PC-9 (cell line): ENCODE results near the gene SRPK2. TPM values are rescaled to one million over a fixed set of nuclear protein-coding genes. Genes with fewer than 3 reads are reported as not detected.

Source experiments
- BruUV-seq: library from RNA; stranded (reverse); fragments of 400-500 nt; replicated peaks from 2 replicates; lab custom pipeline; 2021; lab: Mats Ljungman, UMichigan
- CTCF ChIA-PET: fragments of 300-600 bp; sonication (Branson Sonifier 250); formaldehyde crosslinking; loops from one replicate; lab custom pipeline; 2022; ENCODE audit warnings: antibody characterized with exemption; lab: Charles Lee
- POLR2A ChIA-PET: fragments of 300-600 bp; sonication (Branson Sonifier 250); formaldehyde crosslinking; loops from one replicate; lab custom pipeline; 2022; ENCODE audit warnings: antibody characterized with exemption; ENCODE audit not compliant: unreplicated experiment; lab: Charles Lee
- DNase-seq, 2 experiments: peaks; one replicate each; pipeline versions ENCODE4 v3.0.0 to v3.0.0-alpha.2; 2015 to 2022; ENCODE audit warnings: mixed read lengths in 1 of 2
- H2AFZ ChIP-seq: fragments of 200-600 bp; sonication (generic); 2 replicates; pipeline ENCODE4 v1.8.1; 2017; ENCODE audit warnings: antibody characterized with exemption
- H3F3A ChIP-seq: fragments of 200-600 bp; sonication (generic); 2 replicates; pipeline ENCODE4 v1.8.1; 2017; ENCODE audit warnings: antibody characterized with exemption, mild to moderate bottlenecking, low read depth; ENCODE audit not compliant: insufficient read depth
- H3K27ac ChIP-seq: fragments of 200-600 bp; sonication (generic); 2 replicates; pipeline ENCODE4 v1.6.1; 2016; ENCODE audit warnings: mixed run types
- H3K27me3 ChIP-seq: fragments of 200-600 bp; sonication (generic); 2 replicates; pipeline ENCODE4 v1.6.1; 2016; ENCODE audit warnings: low read depth, mixed run types; ENCODE audit not compliant: insufficient read depth
- H3K36me3 ChIP-seq: fragments of 200-600 bp; sonication (generic); 2 replicates; pipeline ENCODE4 v1.6.1; 2016; ENCODE audit warnings: low read depth, mixed run types
- H3K4me1 ChIP-seq: fragments of 200-600 bp; sonication (generic); replicated peaks from 2 replicates; pipeline ENCODE4 v1.6.1; 2016; ENCODE audit warnings: mixed run types; ENCODE audit not compliant: insufficient read depth
- H3K4me2 ChIP-seq: fragments of 200-600 bp; sonication (generic); 2 replicates; pipeline ENCODE4 v1.6.1; 2017; ENCODE audit warnings: mixed run types
- H3K4me3 ChIP-seq: fragments of 200-600 bp; sonication (generic); 2 replicates; pipeline ENCODE4 v1.6.1; 2016; ENCODE audit warnings: mixed run types
- H3K79me2 ChIP-seq: fragments of 200-600 bp; sonication (generic); 2 replicates; pipeline ENCODE4 v1.6.1; 2017; ENCODE audit warnings: low read depth, mixed run types
- H3K9me2 ChIP-seq: fragments of 200-600 bp; sonication (generic); 2 replicates; pipeline ENCODE4 v1.8.1; 2017; ENCODE audit warnings: mild to moderate bottlenecking; ENCODE audit not compliant: insufficient read depth
- H3K9me3 ChIP-seq: fragments of 200-600 bp; sonication (generic); 2 replicates; pipeline ENCODE4 v1.8.1; 2016; ENCODE audit warnings: low read depth; ENCODE audit not compliant: insufficient read depth
- H4K20me1 ChIP-seq: fragments of 200-600 bp; sonication (generic); 2 replicates; pipeline ENCODE4 v1.8.1; 2017; ENCODE audit not compliant: insufficient read depth
- EZH2 ChIP-seq: fragments of 200-600 bp; sonication (generic); IDR thresholded peaks from 2 replicates; pipeline ENCODE4 v1.8.0; 2017; ENCODE audit warnings: antibody characterized with exemption, low read depth
- intact Hi-C: fragments of 100-400 bp; cut with micrococcal nuclease; formaldehyde crosslinking; loops from one replicate; pipeline ENCODE4 v1.10.0; 2022; ENCODE audit not compliant: unreplicated experiment
- total RNA-seq: library from RNA; stranded (reverse); gene quantifications from 2 replicates; pipeline ENCODE4 v1.2.3, GENCODE V29; 2021
- TF ChIP-seq, protein P1 (sequence below): fragments of 200-600 bp; sonication (generic); conservative IDR thresholded peaks from 2 replicates; pipeline ENCODE4 v1.6.1; 2017; ENCODE audit warnings: mixed run types, antibody characterized with exemption, mild to moderate bottlenecking, moderate library complexity

Gene SRPK2
- total RNA-seq, 1 experiment from 2014 or later, result 60.6 TPM

DNA sequence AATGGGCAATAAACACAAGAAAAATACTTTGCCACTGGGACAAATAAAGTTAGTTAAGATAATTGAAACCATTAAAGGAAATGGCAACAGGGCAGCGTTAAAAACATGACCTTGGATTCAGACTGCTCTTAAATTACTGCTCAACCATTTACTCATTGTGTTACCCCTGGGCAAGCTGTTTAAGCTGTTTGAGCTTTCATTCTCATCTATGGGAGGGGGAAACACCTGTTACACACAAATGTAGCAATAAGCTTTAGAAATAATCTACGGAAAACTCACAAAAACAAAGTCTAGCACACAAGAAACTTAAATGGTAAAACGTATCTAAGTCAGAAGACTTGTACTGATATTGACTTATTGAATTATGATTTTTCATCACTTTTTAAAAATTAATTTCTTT, 237.6 kb downstream of the SRPK2 start:
- TF ChIP-seq, protein P1, sequence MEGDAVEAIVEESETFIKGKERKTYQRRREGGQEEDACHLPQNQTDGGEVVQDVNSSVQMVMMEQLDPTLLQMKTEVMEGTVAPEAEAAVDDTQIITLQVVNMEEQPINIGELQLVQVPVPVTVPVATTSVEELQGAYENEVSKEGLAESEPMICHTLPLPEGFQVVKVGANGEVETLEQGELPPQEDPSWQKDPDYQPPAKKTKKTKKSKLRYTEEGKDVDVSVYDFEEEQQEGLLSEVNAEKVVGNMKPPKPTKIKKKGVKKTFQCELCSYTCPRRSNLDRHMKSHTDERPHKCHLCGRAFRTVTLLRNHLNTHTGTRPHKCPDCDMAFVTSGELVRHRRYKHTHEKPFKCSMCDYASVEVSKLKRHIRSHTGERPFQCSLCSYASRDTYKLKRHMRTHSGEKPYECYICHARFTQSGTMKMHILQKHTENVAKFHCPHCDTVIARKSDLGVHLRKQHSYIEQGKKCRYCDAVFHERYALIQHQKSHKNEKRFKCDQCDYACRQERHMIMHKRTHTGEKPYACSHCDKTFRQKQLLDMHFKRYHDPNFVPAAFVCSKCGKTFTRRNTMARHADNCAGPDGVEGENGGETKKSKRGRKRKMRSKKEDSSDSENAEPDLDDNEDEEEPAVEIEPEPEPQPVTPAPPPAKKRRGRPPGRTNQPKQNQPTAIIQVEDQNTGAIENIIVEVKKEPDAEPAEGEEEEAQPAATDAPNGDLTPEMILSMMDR, result no peak
- TF ChIP-seq EZH2, result no peak
- intact Hi-C loops, result no loop called here
- BruUV-seq, result no TSS peak
- no peak overlapping the region for H3K4me3 ChIP-seq
- no peak overlapping the region for H3K27ac ChIP-seq
- no peaks in the 10 kb centered on the region for H3K9me2 ChIP-seq
- no peaks in the 10 kb centered on the region for H3K79me2 ChIP-seq
- H3K9me3 ChIP-seq, result no peaks in the 10 kb centered on the region
- H3F3A ChIP-seq, result no peaks in the 10 kb centered on the region
- no peaks in the 10 kb centered on the region for H4K20me1 ChIP-seq
- H3K36me3 ChIP-seq, result no peaks in the 10 kb centered on the region
- H3K4me2 ChIP-seq, result no peak overlapping the region
- H2AFZ ChIP-seq, result no peak overlapping the region
- ChIA-PET POLR2A (no interaction called here), CTCF (interaction anchor here (0.6 kb wide), 1 partner anchor 187 kb away, joined by 6 read pairs; no protein-coding TSS in a partner anchor)
- no peak for DNase-seq
- no peaks in the 10 kb centered on the region for H3K27me3 ChIP-seq
- H3K4me1 ChIP-seq, result peaks cover 7% of the 10 kb centered on the region; the same call in 1 of the 2 replicates

DNA sequence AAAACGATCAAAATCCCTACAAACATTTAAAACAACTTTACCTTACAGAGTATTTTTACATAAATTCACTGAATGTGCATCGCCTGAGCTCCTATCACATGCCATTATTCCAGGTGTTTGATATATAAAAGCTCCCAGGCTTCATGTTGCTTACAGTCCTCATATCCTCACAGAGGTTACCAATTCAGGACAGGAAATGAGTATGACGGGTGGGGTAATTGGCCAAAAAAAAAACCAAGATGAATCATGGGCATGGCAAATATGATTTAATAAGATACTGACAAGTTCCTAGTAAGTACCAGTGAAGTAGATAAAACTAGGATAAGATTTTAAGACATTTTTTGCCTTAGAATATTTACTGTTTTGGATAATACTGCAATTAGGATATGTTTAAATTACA, 238.9 kb downstream of the SRPK2 start:
- H3K36me3 ChIP-seq, result no peaks in the 10 kb centered on the region
- CTCF ChIA-PET, result no interaction called here
- H3F3A ChIP-seq, result no peaks in the 10 kb centered on the region

DNA sequence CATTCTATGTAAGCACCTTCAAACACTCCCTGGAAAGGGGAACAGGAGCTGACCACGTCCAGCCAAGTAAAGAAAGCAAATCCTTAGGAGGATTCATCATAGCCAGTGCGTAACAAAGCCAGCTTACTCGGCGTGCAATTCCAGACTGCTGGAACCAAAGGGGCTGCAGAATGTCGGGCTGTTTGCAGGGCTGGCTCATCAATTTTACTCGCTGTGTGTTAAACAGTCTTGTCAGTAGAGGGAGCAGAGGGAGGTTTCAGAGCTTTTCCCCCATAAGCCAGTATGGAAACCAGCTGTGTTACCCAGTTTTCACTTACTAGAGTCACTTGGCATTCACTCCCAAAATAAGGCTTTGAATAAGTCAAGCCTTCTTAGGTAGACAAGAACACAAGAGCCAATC, 247.7 kb downstream of the SRPK2 start:
- Histone ChIP-seq H3K27me3 (no peaks in the 10 kb centered on the region), H3K9me2 (no peaks in the 10 kb centered on the region), H3K79me2 (no peaks in the 10 kb centered on the region), H2AFZ (no peak overlapping the region), H3K4me1 (peaks cover 8% of the 10 kb centered on the region), H3F3A (no peaks in the 10 kb centered on the region), H3K9me3 (no peaks in the 10 kb centered on the region), H3K36me3 (no peaks in the 10 kb centered on the region; the same call in none of the 2 replicates), H3K4me2 (no peak overlapping the region), H3K4me3 (no peak overlapping the region), H4K20me1 (no peaks in the 10 kb centered on the region), H3K27ac (no peak overlapping the region)
- ChIA-PET POLR2A (no interaction called here), CTCF (interaction anchor here (0.8 kb wide), 1 partner anchor 8 kb away, joined by 4 read pairs; no protein-coding TSS in a partner anchor)
- intact Hi-C loops, result loop anchor here (10.0 kb wide), 2 partner anchors 124 to 194 kb away; no protein-coding TSS in a partner anchor
- no peak for DNase-seq
- no peak for TF ChIP-seq EZH2
- TF ChIP-seq, protein P1, result no peak; the same call in 1 of the 2 replicates
- no TSS peak for BruUV-seq

More for the DNA sequence above, 238.9 kb downstream of the SRPK2 start:
- Histone ChIP-seq H3K9me3 (no peaks in the 10 kb centered on the region), H3K27ac (no peak overlapping the region), H3K4me3 (no peak overlapping the region), H3K4me1 (peaks cover 7% of the 10 kb centered on the region; the same call in 1 of the 2 replicates), H3K9me2 (no peaks in the 10 kb centered on the region), H3K4me2 (no peak overlapping the region), H3K79me2 (no peaks in the 10 kb centered on the region), H3K27me3 (no peaks in the 10 kb centered on the region), H4K20me1 (no peaks in the 10 kb centered on the region), H2AFZ (no peak overlapping the region)
- DNase-seq, result no peak
- no TSS peak for BruUV-seq
- intact Hi-C loops, result loop anchor here (10.0 kb wide), 2 partner anchors 115 to 185 kb away; no protein-coding TSS in a partner anchor
- POLR2A ChIA-PET, result interaction anchor here (0.7 kb wide), 1 partner anchor 178 kb away, joined by 8 read pairs; no protein-coding TSS in a partner anchor
- TF ChIP-seq, protein P1, result no peak
- no peak for TF ChIP-seq EZH2
